Chondrocyte (in vitro differentiated cells): ENCODE data around the gene NISCH. TPM values are rescaled to one million over a fixed set of nuclear protein-coding genes. Genes with fewer than 3 reads are reported as not detected.

Source experiments
- DNase-seq: peaks from one replicate; pipeline ENCODE4 v3.0.0; 2021; ENCODE audit warnings: mixed read lengths, low spot score
- H3K27ac Mint-ChIP-seq: one replicate; pipeline ENCODE4 v1.8.0; 2021; ENCODE audit warnings: mild to moderate bottlenecking, moderate library complexity, mixed read lengths; ENCODE audit not compliant: unreplicated experiment
- H3K27me3 Mint-ChIP-seq: 2 replicates; pipeline ENCODE4 v1.8.0; 2021; ENCODE audit warnings: low read depth, mixed read lengths
- H3K36me3 Mint-ChIP-seq: 2 replicates; pipeline ENCODE4 v1.8.0; 2021; ENCODE audit warnings: low read depth, mixed read lengths
- H3K4me1 Mint-ChIP-seq: 2 replicates; pipeline ENCODE4 v1.8.0; 2021; ENCODE audit warnings: low read depth, mild to moderate bottlenecking, mixed read lengths
- H3K4me3 Mint-ChIP-seq: one replicate; pipeline ENCODE4 v1.8.0; 2021; ENCODE audit warnings: mild to moderate bottlenecking, moderate library complexity, mixed read lengths; ENCODE audit not compliant: unreplicated experiment
- H3K9me3 Mint-ChIP-seq: 2 replicates; pipeline ENCODE4 v1.8.0; 2021; ENCODE audit warnings: low read depth, mixed read lengths
- total RNA-seq: library from RNA; stranded (reverse); gene quantifications from 3 replicates; pipeline ENCODE4 v1.2.1, GENCODE V29; 2021
- TF ChIP-seq, protein P1 (sequence below): fragments of 200-600 bp; sonication (generic); IDR thresholded peaks from 2 replicates; pipeline ENCODE4 v1.5.0; 2021; ENCODE audit warnings: antibody characterized with exemption, mild to moderate bottlenecking, moderate library complexity

Gene NISCH
- total RNA-seq, 1 donor from 2014 or later: 101 TPM

GRCh38 chr3:52454250-52454937 lies 1.0 kb upstream of the NISCH start:
- Mint-ChIP-seq H3K36me3 (peaks cover 10% of the 10 kb centered on the region), H3K27ac (peak overlapping the region; percentile 74), H3K27me3 (no peaks in the 10 kb centered on the region), H3K4me3 (peak overlapping the region; percentile 100), H3K9me3 (no peaks in the 10 kb centered on the region), H3K4me1 (peaks cover 42% of the 10 kb centered on the region)
- TF ChIP-seq, protein P1, sequence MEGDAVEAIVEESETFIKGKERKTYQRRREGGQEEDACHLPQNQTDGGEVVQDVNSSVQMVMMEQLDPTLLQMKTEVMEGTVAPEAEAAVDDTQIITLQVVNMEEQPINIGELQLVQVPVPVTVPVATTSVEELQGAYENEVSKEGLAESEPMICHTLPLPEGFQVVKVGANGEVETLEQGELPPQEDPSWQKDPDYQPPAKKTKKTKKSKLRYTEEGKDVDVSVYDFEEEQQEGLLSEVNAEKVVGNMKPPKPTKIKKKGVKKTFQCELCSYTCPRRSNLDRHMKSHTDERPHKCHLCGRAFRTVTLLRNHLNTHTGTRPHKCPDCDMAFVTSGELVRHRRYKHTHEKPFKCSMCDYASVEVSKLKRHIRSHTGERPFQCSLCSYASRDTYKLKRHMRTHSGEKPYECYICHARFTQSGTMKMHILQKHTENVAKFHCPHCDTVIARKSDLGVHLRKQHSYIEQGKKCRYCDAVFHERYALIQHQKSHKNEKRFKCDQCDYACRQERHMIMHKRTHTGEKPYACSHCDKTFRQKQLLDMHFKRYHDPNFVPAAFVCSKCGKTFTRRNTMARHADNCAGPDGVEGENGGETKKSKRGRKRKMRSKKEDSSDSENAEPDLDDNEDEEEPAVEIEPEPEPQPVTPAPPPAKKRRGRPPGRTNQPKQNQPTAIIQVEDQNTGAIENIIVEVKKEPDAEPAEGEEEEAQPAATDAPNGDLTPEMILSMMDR: no peak
- DNase-seq: no peak

DNA sequence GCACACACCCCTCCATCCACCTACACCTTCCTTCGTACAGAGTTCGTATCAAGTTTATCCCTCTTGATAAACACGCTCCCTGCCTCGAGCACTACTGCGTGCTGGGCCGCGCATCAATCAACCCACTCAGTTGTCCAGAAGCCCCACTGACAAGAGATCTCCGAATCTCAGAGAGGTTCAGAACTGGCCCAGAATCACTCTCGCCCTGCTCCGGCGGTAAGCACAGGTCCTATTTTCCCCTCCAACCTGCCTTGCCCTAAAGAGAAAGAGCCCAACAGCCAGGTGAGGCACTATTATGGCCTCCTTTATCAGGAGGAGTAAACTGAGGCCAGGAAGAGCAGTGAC lies 494 bp upstream of the NISCH start:
- Mint-ChIP-seq H3K27me3 (no peaks in the 10 kb centered on the region), H3K4me3 (peak overlapping the region; percentile 100), H3K27ac (peak overlapping the region; percentile 74), H3K4me1 (peaks cover 40% of the 10 kb centered on the region), H3K9me3 (no peaks in the 10 kb centered on the region), H3K36me3 (peaks cover 10% of the 10 kb centered on the region)
- no peak for DNase-seq
- TF ChIP-seq, protein P1: no peak

GRCh38 chr3:52456169-52456799 lies 880 bp downstream of the NISCH start:
- H3K27ac Mint-ChIP-seq: peak overlapping the region; percentile 97
- peak overlapping the region; percentile 100 for H3K4me3 Mint-ChIP-seq
- no peaks in the 10 kb centered on the region for H3K27me3 Mint-ChIP-seq
- no peaks in the 10 kb centered on the region for H3K9me3 Mint-ChIP-seq
- peaks cover 15% of the 10 kb centered on the region for H3K36me3 Mint-ChIP-seq
- no peak for DNase-seq
- TF ChIP-seq, protein P1: no peak
- H3K4me1 Mint-ChIP-seq: peaks cover 30% of the 10 kb centered on the region

DNA sequence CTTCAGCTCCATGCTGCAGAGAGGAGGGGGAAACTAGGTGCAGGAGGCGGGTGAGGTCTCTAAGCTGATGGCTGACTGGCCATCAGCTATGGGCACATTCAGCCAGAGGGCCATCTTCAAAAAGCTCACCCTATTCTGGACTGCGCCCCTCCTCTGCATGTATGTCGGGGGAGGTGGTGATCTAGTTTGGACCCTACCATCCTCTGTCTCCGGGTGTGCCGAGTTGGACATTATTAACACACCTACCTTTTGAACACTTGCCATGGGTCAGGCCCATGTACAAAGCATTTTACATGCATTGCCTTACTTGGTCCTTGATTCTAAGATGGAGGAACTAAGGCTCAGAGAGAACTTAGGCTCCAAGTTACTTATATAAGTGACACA lies 1.4 kb downstream of the NISCH start:
- Mint-ChIP-seq H3K9me3 (no peaks in the 10 kb centered on the region), H3K4me3 (peak overlapping the region; percentile 100), H3K27me3 (no peaks in the 10 kb centered on the region), H3K27ac (peak overlapping the region; percentile 97), H3K4me1 (peaks cover 30% of the 10 kb centered on the region), H3K36me3 (peaks cover 15% of the 10 kb centered on the region)
- TF ChIP-seq, protein P1: no peak
- DNase-seq: no peak

DNA sequence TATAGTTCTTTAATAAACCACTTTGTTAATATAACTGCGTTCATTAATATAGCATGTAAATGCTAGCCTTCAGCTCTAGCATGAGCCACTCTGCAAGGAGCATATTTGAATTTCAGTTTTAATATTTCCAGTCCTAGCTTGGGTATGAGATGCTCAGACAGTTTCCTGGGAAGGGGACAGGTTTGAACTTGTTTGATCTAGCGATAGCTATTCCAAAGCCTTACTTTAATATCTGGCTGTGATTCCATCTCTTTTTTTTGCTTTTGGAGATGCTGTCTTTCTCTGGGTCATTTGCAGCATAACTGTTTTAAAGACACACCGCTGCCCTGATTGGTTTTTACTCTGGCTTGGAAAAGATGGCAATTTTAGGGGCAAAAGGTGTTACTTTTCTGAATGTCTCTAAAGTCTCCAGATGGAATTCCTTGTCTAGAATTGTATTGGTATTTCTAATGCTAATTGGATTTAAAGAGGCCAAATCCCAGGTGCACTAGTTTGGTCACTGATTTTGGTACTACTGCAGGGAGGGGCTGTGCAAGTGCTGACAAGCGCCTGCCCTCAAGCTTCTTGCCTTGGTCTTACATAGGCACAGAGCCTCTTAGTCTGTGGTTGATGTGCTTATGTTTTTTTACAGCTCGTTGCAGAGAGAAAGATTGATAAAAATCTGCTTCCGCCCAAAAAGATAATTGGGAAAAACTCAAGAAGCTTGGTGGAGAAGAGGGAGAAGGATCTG lies 2.8 kb downstream of the NISCH start:
- H3K9me3 Mint-ChIP-seq: no peaks in the 10 kb centered on the region
- no peak for DNase-seq
- H3K4me3 Mint-ChIP-seq: no peak overlapping the region
- TF ChIP-seq, protein P1: no peak
- H3K27me3 Mint-ChIP-seq: no peaks in the 10 kb centered on the region
- H3K36me3 Mint-ChIP-seq: peaks cover 18% of the 10 kb centered on the region
- peaks cover 30% of the 10 kb centered on the region for H3K4me1 Mint-ChIP-seq
- H3K27ac Mint-ChIP-seq: no peak overlapping the region
